HepG2 (cell line): ENCODE data around the gene ATP5F1C. TPM values are rescaled to one million over a fixed set of nuclear protein-coding genes. Genes with fewer than 3 reads are reported as not detected.

Experiments
- CBX1 ChIP-seq: IDR thresholded peaks from one replicate; pipeline ENCODE4 v1.6.1; 2016; ENCODE audit warnings: antibody characterized with exemption, low read depth
- EHMT2 ChIP-seq: fragments of 200-600 bp; sonication (generic); IDR thresholded peaks from 2 replicates; pipeline ENCODE4 v1.7.0; 2017; ENCODE audit warnings: antibody characterized with exemption, low read depth, low read length, borderline replicate concordance
- ELF3 ChIP-seq: IDR thresholded peaks from 2 replicates; pipeline ENCODE4 v1.6.1; 2016; ENCODE audit warnings: missing genetic modification reagents, missing compliant biosample characterization
- JDP2 ChIP-seq: sonication (generic); formaldehyde crosslinking; IDR thresholded peaks from 2 replicates; pipeline ENCODE4 v1.8.1; 2022; ENCODE audit warnings: missing genetic modification reagents, borderline replicate concordance
- KLF11 ChIP-seq: IDR thresholded peaks from 2 replicates; pipeline ENCODE4 v1.6.1; 2016; ENCODE audit warnings: missing compliant biosample characterization
- KMT2B ChIP-seq: IDR thresholded peaks from 2 replicates; pipeline ENCODE4 v1.6.1; 2016; ENCODE audit warnings: missing genetic modification reagents, missing compliant biosample characterization
- MBD4 ChIP-seq: IDR thresholded peaks from 2 replicates; pipeline ENCODE4 v1.6.1; 2012; ENCODE audit warnings: low read length, inconsistent platforms, borderline replicate concordance
- MTF2 ChIP-seq: sonication (generic); formaldehyde crosslinking; IDR thresholded peaks from 2 replicates; pipeline ENCODE4 v1.5.0; 2020; ENCODE audit warnings: missing genetic modification reagents, borderline replicate concordance
- PCBP2 ChIP-seq: fragments of 200-400 bp; formaldehyde crosslinking; optimal IDR thresholded peaks from 2 replicates; pipeline ENCODE3; 2018; ENCODE audit warnings: low read length, low read depth; ENCODE audit not compliant: poor library complexity, severe bottlenecking
- RBM39 ChIP-seq: fragments of 200-400 bp; formaldehyde crosslinking; IDR thresholded peaks from one replicate; pipeline ENCODE4 v1.6.1; 2018; ENCODE audit warnings: antibody characterized with exemption, mild to moderate bottlenecking, low read depth, low read length; ENCODE audit not compliant: poor library complexity, severe bottlenecking
- SCMH1 ChIP-seq: sonication (generic); formaldehyde crosslinking; IDR thresholded peaks from 2 replicates; pipeline ENCODE4 v1.9.0; 2021; ENCODE audit warnings: missing genetic modification reagents, mild to moderate bottlenecking, borderline replicate concordance
- SMARCE1 ChIP-seq: fragments of 450-650 bp; IDR thresholded peaks from 2 replicates; pipeline ENCODE4 v1.6.1; 2017; ENCODE audit warnings: borderline replicate concordance
- THAP7 ChIP-seq: sonication (generic); formaldehyde crosslinking; IDR thresholded peaks from 2 replicates; pipeline ENCODE4 v1.8.1; 2023; ENCODE audit warnings: mild to moderate bottlenecking, missing genetic modification reagents
- XBP1 ChIP-seq: sonication (generic); formaldehyde crosslinking; IDR thresholded peaks from 2 replicates; pipeline ENCODE4 v1.5.0; 2020; ENCODE audit warnings: missing genetic modification reagents
- ZFYVE20 ChIP-seq: sonication (generic); formaldehyde crosslinking; IDR thresholded peaks from 2 replicates; pipeline ENCODE4 v1.8.0; 2023; ENCODE audit warnings: low read depth, mild to moderate bottlenecking, moderate library complexity, missing genetic modification reagents, borderline replicate concordance
- ZNF350 ChIP-seq: sonication (generic); formaldehyde crosslinking; IDR thresholded peaks from 2 replicates; pipeline ENCODE4 v1.4.0; 2020; ENCODE audit warnings: mild to moderate bottlenecking, low read depth, missing genetic modification reagents, borderline replicate concordance
- ZNF850 ChIP-seq: sonication (generic); formaldehyde crosslinking; conservative IDR thresholded peaks from 2 replicates; pipeline ENCODE4 v1.9.0; 2021; ENCODE audit warnings: mild to moderate bottlenecking, missing genetic modification reagents
- polyA plus RNA-seq, 8 experiments: library from polyadenylated mRNA; depleted of rRNA in 3 of 8; stranded (reverse) in 7 of 8; unstranded in 1 of 8; fragments of >200 nt; fragmentation: Illumina TruSeq in 4 of 8; extraction: Trizol in 4 of 8; gene quantifications; 2 replicates each; pipeline versions ENCODE4 v1.2.1 to v1.2.3, GENCODE V29; 2011 to 2016; ENCODE audit warnings: low read depth in 4 of 8, missing spikeins in 1 of 8, mixed read lengths in 1 of 8; ENCODE audit not compliant: insufficient read depth in 1 of 8
- total RNA-seq, 5 experiments: library from RNA; depleted of rRNA; stranded (reverse); fragments of >200 nt; fragmentation: Illumina TruSeq; extraction: Trizol; gene quantifications; 2 replicates each; pipeline ENCODE4 v1.2.3, GENCODE V29; 2016; ENCODE audit warnings: low read depth in 1 of 5
- TF ChIP-seq, protein P1 (sequence below): sonication (generic); formaldehyde crosslinking; IDR thresholded peaks from 2 replicates; pipeline ENCODE4 v1.4.0; 2020; ENCODE audit warnings: low read depth, mild to moderate bottlenecking, missing genetic modification reagents
- TF ChIP-seq, protein P2 (sequence below): sonication (generic); formaldehyde crosslinking; IDR thresholded peaks from 2 replicates; pipeline ENCODE4 v1.4.0; 2020; ENCODE audit warnings: missing genetic modification reagents, borderline replicate concordance
- TF ChIP-seq, protein P3 (sequence below): sonication (generic); formaldehyde crosslinking; IDR thresholded peaks from 2 replicates; pipeline ENCODE4 v1.9.0; 2021; ENCODE audit warnings: missing genetic modification reagents, borderline replicate concordance
- TF ChIP-seq, protein P4 (sequence below): sonication (generic); formaldehyde crosslinking; IDR thresholded peaks from 2 replicates; pipeline ENCODE4 v1.4.0; 2020; ENCODE audit warnings: mild to moderate bottlenecking, missing genetic modification reagents, borderline replicate concordance

ATP5F1C gene
- total and polyA plus RNA-seq, 2 of the 13 experiments (the other 11 are each of a cell fraction or from before 2014, with no cell fraction given), result 407 to 416 TPM

DNA sequence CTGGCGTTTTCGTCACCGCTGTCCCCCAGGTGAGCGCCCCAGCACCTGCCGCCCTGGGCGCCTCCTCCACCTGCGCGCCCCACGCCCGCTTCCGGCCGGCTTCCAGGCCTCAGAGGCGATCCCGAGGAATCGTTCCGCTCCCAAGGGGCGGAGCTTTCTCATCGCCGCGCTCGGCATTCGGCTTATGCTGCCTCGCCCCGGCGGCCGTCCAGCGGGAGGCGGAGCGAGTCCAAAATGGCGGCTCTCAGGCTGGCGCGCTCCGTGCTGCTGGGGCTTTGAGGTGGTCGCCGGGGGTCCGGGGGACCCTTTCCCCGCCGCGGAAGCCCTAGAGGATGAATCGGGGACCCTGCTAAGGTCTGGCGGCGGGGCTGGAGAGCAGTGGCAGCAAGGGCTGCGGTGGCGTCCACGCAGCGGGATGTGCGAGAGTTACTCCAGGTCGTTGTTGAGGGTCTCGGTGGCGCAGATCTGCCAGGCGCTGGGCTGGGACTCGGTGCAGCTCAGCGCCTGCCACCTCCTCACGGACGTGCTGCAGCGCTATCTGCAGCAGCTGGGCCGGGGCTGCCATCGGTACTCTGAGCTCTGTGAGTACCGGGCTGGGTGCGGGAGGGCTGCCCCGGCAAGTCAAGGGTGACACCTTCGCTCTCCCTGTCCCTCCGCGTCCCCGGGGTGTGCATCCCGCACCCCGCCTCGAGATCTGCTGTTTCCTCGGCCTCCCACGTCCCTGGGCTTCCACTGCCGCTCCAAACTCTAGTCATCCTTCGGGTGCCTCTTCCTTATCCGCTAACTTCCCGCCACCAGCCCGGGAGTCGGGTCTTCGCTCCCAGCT lies 30.5 kb downstream of the ATP5F1C start, which contains the start of gene TAF3 (continued):
- TF ChIP-seq, protein P1, sequence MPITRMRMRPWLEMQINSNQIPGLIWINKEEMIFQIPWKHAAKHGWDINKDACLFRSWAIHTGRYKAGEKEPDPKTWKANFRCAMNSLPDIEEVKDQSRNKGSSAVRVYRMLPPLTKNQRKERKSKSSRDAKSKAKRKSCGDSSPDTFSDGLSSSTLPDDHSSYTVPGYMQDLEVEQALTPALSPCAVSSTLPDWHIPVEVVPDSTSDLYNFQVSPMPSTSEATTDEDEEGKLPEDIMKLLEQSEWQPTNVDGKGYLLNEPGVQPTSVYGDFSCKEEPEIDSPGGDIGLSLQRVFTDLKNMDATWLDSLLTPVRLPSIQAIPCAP, result no peak
- TF ChIP-seq RBM39 (peak; percentile 75), PCBP2 (no peak), XBP1 (no peak), MTF2 (CRISPR knock-in tag) (no peak), MBD4 (no peak), KLF11 (CRISPR knock-in tag) (no peak), EHMT2 (no peak), CBX1 (no peak), KMT2B (CRISPR knock-in tag) (peak; percentile 99), THAP7 (peak; percentile 75; the same call in 1 of the 2 replicates), SMARCE1 (no peak), ZNF350 (0 out of 2 replicates have a peak, but pooled peaks have one; percentile 30), ZNF850 (CRISPR knock-in tag) (no peak), ZFYVE20 (CRISPR knock-in tag) (no peak), JDP2 (CRISPR knock-in tag) (no peak), ELF3 (CRISPR knock-in tag) (peak; percentile 78), SCMH1 (no peak)
- TF ChIP-seq, protein P2, sequence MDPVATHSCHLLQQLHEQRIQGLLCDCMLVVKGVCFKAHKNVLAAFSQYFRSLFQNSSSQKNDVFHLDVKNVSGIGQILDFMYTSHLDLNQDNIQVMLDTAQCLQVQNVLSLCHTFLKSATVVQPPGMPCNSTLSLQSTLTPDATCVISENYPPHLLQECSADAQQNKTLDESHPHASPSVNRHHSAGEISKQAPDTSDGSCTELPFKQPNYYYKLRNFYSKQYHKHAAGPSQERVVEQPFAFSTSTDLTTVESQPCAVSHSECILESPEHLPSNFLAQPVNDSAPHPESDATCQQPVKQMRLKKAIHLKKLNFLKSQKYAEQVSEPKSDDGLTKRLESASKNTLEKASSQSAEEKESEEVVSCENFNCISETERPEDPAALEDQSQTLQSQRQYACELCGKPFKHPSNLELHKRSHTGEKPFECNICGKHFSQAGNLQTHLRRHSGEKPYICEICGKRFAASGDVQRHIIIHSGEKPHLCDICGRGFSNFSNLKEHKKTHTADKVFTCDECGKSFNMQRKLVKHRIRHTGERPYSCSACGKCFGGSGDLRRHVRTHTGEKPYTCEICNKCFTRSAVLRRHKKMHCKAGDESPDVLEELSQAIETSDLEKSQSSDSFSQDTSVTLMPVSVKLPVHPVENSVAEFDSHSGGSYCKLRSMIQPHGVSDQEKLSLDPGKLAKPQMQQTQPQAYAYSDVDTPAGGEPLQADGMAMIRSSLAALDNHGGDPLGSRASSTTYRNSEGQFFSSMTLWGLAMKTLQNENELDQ (CRISPR knock-in tag), result no peak
- TF ChIP-seq, protein P3, sequence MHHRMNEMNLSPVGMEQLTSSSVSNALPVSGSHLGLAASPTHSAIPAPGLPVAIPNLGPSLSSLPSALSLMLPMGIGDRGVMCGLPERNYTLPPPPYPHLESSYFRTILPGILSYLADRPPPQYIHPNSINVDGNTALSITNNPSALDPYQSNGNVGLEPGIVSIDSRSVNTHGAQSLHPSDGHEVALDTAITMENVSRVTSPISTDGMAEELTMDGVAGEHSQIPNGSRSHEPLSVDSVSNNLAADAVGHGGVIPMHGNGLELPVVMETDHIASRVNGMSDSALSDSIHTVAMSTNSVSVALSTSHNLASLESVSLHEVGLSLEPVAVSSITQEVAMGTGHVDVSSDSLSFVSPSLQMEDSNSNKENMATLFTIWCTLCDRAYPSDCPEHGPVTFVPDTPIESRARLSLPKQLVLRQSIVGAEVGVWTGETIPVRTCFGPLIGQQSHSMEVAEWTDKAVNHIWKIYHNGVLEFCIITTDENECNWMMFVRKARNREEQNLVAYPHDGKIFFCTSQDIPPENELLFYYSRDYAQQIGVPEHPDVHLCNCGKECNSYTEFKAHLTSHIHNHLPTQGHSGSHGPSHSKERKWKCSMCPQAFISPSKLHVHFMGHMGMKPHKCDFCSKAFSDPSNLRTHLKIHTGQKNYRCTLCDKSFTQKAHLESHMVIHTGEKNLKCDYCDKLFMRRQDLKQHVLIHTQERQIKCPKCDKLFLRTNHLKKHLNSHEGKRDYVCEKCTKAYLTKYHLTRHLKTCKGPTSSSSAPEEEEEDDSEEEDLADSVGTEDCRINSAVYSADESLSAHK (CRISPR knock-in tag), result no peak
- TF ChIP-seq, protein P4, sequence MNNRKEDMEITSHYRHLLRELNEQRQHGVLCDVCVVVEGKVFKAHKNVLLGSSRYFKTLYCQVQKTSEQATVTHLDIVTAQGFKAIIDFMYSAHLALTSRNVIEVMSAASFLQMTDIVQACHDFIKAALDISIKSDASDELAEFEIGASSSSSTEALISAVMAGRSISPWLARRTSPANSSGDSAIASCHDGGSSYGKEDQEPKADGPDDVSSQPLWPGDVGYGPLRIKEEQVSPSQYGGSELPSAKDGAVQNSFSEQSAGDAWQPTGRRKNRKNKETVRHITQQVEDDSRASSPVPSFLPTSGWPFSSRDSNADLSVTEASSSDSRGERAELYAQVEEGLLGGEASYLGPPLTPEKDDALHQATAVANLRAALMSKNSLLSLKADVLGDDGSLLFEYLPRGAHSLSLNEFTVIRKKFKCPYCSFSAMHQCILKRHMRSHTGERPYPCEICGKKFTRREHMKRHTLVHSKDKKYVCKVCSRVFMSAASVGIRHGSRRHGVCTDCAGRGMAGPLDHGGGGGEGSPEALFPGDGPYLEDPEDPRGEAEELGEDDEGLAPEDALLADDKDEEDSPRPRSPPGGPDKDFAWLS (CRISPR knock-in tag), result no peak
